IPS-15b (cell line): Measurements from ENCODE around the gene KSR2.

Experiments
- H3K27me3 ChIP-seq: one replicate; pipeline ENCODE4 v1.6.1; 2013; ENCODE audit warnings: low read length; ENCODE audit not compliant: control insufficient read depth, insufficient read depth
- H3K36me3 ChIP-seq: one replicate; pipeline ENCODE4 v1.6.1; 2013; ENCODE audit warnings: low read length; ENCODE audit not compliant: control insufficient read depth, insufficient read depth
- H3K4me1 ChIP-seq: one replicate; pipeline ENCODE4 v1.6.1; 2013; ENCODE audit warnings: mild to moderate bottlenecking, low read length; ENCODE audit not compliant: control insufficient read depth, insufficient read depth
- H3K4me3 ChIP-seq: one replicate; pipeline ENCODE4 v1.5.1; 2013; ENCODE audit warnings: low read depth, low read length
- H3K9ac ChIP-seq: one replicate; pipeline ENCODE4 v1.6.1; 2013; ENCODE audit warnings: low read depth, mild to moderate bottlenecking, low read length
- H3K9me3 ChIP-seq: one replicate; pipeline ENCODE4 v1.6.1; 2013; ENCODE audit warnings: mild to moderate bottlenecking, low read length; ENCODE audit not compliant: control insufficient read depth, insufficient read depth

KSR2 gene

GRCh38 chr12:117830471-117830870 is 138.3 kb downstream of the KSR2 start:
- Histone ChIP-seq H3K9ac (no peak overlapping the region), H3K27me3 (no peaks in the 10 kb centered on the region), H3K9me3 (no peaks in the 10 kb centered on the region), H3K4me3 (no peak overlapping the region), H3K36me3 (no peaks in the 10 kb centered on the region), H3K4me1 (no peaks in the 10 kb centered on the region)

- H3K9me3 ChIP-seq = no peaks in the 10 kb centered on the region
- no peak overlapping the region for H3K4me3 ChIP-seq
- no peaks in the 10 kb centered on the region for H3K36me3 ChIP-seq
- H3K4me1 ChIP-seq = no peaks in the 10 kb centered on the region
- no peaks in the 10 kb centered on the region for H3K27me3 ChIP-seq
- no peak overlapping the region for H3K9ac ChIP-seq
Measured at GRCh38 chr12:117829108-117829507, 139.7 kb downstream of the KSR2 start.

- no peaks in the 10 kb centered on the region for H3K4me1 ChIP-seq
- H3K4me3 ChIP-seq = no peak overlapping the region
- H3K9ac ChIP-seq = no peak overlapping the region
- no peaks in the 10 kb centered on the region for H3K9me3 ChIP-seq
- no peaks in the 10 kb centered on the region for H3K27me3 ChIP-seq
- H3K36me3 ChIP-seq = no peaks in the 10 kb centered on the region
Measured at GRCh38 chr12:117827660-117828059, 141.1 kb downstream of the KSR2 start.

- Histone ChIP-seq H3K4me1 (no peaks in the 10 kb centered on the region), H3K27me3 (no peaks in the 10 kb centered on the region), H3K9me3 (no peaks in the 10 kb centered on the region), H3K9ac (no peak overlapping the region), H3K4me3 (no peak overlapping the region), H3K36me3 (no peaks in the 10 kb centered on the region)
Measured at GRCh38 chr12:117825827-117826226, 143.0 kb downstream of the KSR2 start.

- Histone ChIP-seq H3K9me3 (no peaks in the 10 kb centered on the region), H3K36me3 (no peaks in the 10 kb centered on the region), H3K4me3 (no peak overlapping the region), H3K9ac (no peak overlapping the region), H3K4me1 (no peaks in the 10 kb centered on the region), H3K27me3 (no peaks in the 10 kb centered on the region)
Measured at GRCh38 chr12:117821480-117822175, 147.2 kb downstream of the KSR2 start.

GRCh38 chr12:117820216-117820907 is 148.4 kb downstream of the KSR2 start:
- Histone ChIP-seq H3K9me3 (no peaks in the 10 kb centered on the region), H3K27me3 (no peaks in the 10 kb centered on the region), H3K36me3 (no peaks in the 10 kb centered on the region), H3K4me3 (no peak overlapping the region), H3K9ac (no peak overlapping the region), H3K4me1 (no peaks in the 10 kb centered on the region)

GRCh38 chr12:117819160-117819559 is 149.6 kb downstream of the KSR2 start:
- Histone ChIP-seq H3K4me1 (no peaks in the 10 kb centered on the region), H3K9ac (no peak overlapping the region), H3K9me3 (no peaks in the 10 kb centered on the region), H3K27me3 (no peaks in the 10 kb centered on the region), H3K36me3 (no peaks in the 10 kb centered on the region), H3K4me3 (no peak overlapping the region)

GRCh38 chr12:117818400-117818799 is 150.4 kb downstream of the KSR2 start:
- no peaks in the 10 kb centered on the region for H3K9me3 ChIP-seq
- H3K9ac ChIP-seq = no peak overlapping the region
- no peak overlapping the region for H3K4me3 ChIP-seq
- H3K4me1 ChIP-seq = no peaks in the 10 kb centered on the region
- H3K36me3 ChIP-seq = no peaks in the 10 kb centered on the region
- H3K27me3 ChIP-seq = no peaks in the 10 kb centered on the region

GRCh38 chr12:117809509-117809908 is 159.3 kb downstream of the KSR2 start:
- no peaks in the 10 kb centered on the region for H3K27me3 ChIP-seq
- no peaks in the 10 kb centered on the region for H3K36me3 ChIP-seq
- H3K4me1 ChIP-seq = no peaks in the 10 kb centered on the region
- no peaks in the 10 kb centered on the region for H3K9me3 ChIP-seq
- no peak overlapping the region for H3K9ac ChIP-seq
- no peak overlapping the region for H3K4me3 ChIP-seq

GRCh38 chr12:117807946-117808345 is 160.8 kb downstream of the KSR2 start:
- Histone ChIP-seq H3K4me1 (no peaks in the 10 kb centered on the region), H3K9ac (no peak overlapping the region), H3K36me3 (no peaks in the 10 kb centered on the region), H3K9me3 (no peaks in the 10 kb centered on the region), H3K4me3 (no peak overlapping the region), H3K27me3 (no peaks in the 10 kb centered on the region)

- H3K9ac ChIP-seq = no peak overlapping the region
- H3K27me3 ChIP-seq = no peaks in the 10 kb centered on the region
- H3K9me3 ChIP-seq = no peaks in the 10 kb centered on the region
- H3K4me1 ChIP-seq = no peaks in the 10 kb centered on the region
- H3K4me3 ChIP-seq = no peak overlapping the region
- H3K36me3 ChIP-seq = no peaks in the 10 kb centered on the region
Measured at GRCh38 chr12:117807355-117807754, 161.4 kb downstream of the KSR2 start.

GRCh38 chr12:117805865-117806264 is 162.9 kb downstream of the KSR2 start:
- no peaks in the 10 kb centered on the region for H3K4me1 ChIP-seq
- no peak overlapping the region for H3K9ac ChIP-seq
- H3K27me3 ChIP-seq = no peaks in the 10 kb centered on the region
- no peaks in the 10 kb centered on the region for H3K36me3 ChIP-seq
- H3K4me3 ChIP-seq = no peak overlapping the region
- no peaks in the 10 kb centered on the region for H3K9me3 ChIP-seq
